ENCODE data around the gene GNGT2.

The GNGT2 gene

DNA sequence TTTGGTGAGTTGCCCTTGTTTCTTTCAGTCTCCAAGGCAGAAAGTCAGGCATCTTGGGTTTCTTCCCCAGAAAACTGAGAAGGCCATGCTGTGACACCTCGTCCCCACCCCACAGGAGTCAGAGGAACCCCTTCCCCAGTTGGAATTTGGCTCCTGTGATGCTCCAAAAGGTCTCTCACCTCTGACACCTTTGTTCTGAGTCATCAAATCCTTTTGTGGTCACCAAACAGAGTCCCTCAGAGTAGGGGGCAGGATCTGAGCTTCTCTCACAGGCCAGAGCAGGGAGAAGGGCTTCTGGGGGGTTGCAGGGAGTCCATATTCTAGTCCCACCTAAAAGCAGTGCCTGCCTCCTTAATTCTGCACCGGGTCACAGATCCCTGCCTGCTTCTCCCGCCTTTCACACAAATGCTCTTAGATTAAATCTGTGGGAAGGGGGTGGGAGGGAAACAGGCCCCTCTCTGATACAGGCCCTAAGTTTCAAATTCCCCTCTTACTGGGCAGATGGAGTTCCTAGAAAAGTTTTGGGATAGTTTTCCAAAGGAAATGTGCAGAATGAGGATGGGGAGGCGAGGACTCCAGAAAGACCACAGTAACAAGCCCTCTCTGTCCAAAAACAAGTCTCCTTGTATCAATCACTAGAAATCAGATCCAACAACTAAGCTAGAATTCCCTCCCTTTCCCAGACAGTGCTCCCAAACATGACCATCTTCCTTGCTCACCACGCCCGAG lies 18.9 kb upstream of the GNGT2 start:
- DNase-seq (ENCODE audit: low spot score) = no peak

DNA sequence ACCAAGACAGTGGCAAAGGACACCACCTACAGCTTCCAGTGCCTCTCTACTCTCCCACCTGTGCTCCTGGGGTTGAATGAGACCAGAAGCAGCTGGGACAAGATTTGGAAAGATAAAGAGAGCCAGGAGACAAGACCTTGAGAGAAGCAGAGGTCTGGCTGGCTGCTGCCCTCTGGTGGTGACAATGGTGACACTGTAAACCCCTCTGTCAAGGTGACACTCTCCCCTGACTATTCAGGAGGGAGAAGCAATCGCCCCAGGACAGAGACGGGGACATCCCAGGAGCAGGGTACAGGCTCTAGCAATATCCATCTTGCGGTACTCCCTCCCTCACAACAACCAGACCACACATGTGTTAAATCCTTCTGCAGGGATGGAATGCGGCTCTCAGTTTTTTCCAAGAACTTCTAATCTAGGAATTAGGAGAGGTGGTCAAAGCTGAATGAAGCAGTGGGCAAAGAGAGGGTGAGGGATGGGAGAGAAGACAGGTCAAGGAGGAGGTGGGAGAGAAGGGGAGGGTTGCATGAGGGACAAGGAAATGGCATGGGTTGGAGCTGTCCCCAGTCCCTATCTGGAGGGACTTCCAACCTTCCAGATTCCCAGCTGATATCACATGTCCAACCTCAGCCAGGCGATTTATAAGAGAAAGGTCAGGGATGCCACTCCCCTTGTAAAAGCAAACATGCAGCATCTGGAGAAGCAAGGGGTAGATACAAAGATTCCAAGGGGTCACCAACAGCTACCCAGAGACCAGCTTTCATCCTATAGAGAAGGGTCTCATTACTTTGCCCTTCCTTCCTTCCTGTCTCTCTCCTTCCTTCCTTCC lies 17.3 kb upstream of the GNGT2 start:
- DNase-seq (ENCODE audit: low spot score) = peak; percentile 38

DNA sequence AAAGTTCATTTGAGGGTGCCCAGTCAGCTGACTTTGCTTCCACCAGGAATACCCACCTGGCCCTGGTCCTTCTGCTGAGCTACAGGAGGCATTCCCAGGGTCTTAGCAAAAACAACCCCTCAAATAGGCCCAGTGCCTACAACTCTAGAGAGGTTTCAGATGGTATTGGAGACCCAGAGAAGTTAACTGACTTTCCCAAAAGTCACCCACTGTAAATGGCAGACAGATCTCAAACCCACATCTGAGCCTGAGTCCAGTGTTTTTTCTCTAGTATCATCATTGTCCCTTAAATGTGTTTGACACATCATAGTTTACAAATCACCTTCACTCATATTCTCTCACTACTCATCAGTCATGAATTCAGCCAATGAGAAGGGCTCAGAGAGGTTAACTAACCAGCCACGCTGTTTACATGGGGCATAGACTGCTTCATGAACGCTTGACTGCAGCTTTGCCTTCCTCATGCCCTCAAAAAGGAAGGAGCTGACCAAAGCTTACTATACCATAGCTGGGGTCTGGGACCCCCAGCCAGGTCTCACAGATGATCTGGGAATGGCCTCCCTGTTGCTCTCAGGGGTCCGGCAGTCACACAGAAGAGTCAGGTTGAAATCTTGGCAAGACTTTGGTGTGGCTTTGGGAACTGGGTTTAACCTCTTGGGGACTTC lies 16.5 kb upstream of the GNGT2 start:
- DNase-seq (ENCODE audit: low spot score) = no peak

DNA sequence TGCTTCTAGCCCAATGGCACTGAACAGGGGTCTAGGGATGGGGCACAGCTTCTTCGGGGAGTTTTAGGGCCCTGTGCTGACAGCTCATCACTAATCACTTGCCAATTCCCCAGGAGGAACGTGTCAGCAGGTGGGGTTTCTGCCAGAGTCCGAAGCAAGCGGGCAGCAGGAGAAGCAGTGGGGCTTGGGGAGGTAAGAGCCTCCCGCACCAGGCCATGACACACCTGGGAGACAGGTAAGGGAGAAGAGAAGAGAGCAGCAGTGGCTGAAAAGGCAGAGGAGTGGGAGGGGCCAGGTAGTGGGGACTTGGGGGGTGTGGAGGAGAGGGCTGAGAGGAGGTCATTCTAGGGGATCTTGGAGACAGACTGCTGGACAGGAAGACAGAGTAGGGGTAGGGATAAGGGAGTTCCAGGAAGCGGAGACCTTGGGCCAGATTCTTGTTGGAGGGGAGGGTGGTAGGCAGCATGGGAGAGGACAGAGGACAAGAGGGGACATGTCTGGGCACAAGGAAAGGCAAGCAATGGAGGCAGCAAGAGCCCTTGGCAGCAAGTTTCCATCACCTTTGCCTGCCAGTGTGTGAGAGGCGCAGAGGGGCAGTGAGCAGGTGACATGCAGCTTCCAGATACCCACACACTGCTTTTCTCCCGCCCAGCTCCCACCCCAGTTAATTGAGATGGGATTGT lies 15.3 kb upstream of the GNGT2 start:
- DNase-seq (ENCODE audit: low spot score) = no peak

DNA sequence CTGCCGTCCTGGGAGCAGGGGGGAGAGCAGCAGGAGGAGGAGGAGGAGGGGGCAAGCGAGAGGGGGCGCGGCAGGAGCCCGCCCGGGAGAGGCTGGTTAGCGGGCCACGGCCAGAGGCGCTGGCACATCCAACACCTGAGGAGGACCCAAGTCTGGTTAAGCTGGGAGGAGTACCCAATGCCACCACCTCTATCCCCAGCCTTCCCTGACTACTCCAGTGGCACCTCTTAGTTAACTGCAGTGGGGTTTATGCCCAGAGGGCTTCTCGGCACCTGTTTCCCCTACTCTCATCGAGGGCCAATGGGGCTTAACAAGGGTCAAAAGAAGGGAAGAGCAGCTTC lies 14.6 kb upstream of the GNGT2 start:
- no peak for DNase-seq (ENCODE audit: low spot score)

DNA sequence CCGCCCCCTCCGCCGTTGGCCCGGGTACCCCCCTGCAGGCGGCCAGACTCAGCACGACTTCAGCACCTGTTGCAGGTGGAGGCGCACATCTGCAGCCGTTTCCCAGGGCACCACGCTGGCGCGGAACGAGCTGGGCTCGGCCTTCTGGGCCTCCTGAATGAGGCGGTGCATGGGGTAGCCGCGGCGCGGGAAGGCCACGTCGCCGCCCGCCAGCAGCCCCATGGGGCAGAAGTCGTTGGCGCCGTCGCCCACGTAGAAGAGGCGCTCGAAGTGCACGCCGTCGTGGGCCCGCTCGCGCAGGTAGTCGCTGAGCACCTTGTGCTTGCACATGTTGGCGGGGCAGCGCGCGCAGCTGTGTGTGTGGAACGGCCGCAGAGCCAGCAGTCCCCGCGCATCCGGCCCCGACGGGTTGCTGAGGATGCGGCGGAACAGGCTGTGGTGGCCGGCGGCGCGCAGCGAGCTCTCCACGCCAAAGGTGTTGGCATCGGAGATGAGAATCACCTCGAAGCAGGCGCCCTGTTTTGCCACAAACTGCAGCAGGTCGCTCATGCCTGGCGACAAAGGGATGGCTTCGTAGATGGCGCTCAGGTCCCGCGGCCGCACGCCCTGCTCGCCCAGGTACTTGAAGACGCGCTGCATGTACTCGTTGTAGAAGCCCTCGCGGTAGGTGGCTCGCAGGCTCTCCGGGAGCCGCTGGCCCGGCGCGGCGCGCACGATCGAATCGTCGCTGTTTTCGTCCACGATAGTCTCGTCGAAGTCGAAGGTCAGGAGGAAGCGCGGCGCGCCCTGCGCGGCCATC lies 14.0 kb upstream of the GNGT2 start:
- DNase-seq (ENCODE audit: low spot score) = no peak

DNA sequence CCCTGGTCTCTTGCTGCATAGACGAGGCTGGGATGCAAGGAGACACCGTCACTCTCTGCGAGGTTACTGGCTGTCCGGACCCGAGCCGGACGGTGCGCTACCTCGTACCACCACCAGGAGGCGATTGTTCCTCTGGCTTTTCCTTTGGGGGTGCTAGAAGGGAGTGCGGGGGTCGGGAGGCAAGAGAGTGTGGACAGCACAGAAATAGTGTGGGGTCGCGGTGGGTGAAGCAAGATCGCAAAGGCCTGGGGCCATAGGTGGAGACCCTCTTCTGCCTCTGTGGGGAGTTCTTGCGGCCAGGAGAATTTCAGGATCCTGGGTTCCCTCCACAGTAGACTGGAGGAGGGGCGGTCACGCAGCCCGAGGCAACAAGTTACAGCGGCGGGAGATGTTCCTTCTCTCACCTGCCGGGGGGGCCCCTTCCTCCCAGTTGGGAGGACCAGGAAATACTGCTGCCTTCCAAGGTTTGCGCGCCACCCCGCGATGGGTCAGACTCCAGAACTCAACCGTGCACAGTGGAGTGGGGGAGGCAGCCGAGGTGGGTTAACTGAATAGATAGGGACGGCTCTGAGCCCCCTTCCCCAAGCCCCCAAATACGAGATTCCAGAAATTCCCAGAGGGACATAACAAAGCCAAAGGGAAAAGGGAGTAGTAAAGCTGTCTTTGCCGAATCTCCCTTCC lies 13.3 kb upstream of the GNGT2 start:
- DNase-seq (ENCODE audit: low spot score) = no peak

DNA sequence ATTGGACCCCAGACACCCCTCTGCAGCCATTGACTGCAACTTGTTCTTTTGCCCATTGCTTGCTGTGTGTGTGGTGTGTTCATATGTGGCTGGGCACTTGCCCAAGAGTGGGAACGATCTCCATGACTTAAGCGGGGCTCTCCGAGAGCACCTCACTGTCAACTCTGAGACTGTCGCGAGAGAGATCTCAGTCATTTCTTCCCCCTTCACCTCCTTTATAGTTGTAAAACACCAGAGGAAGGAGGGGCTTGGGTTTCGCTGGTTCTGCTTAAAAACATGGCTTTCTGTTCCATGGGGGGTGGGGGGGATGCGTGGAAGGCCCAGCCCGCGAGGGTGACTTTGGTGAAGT lies 12.8 kb upstream of the GNGT2 start:
- DNase-seq (ENCODE audit: low spot score) = no peak

DNA sequence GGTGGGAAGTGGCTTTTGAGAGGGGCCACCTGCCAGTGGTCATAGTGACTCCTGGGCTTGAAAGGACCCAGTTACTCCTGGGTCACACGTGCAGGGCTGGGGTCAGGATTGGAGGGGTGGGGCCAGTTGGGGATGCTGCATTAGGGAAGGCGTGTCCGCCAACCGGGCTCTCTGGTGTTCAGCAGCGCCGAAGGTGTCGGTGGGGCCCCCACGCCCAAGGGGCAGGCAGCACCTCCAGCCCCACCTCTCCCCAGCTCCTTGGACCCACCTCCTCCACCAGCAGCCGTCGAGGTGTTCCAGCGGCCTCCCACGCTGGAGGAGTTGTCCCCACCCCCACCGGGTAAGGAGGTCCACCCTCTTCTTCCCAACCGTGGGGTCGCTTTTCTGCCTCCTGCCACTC lies 9.6 kb upstream of the GNGT2 start:
- DNase-seq (ENCODE audit: low spot score) = no peak

DNA sequence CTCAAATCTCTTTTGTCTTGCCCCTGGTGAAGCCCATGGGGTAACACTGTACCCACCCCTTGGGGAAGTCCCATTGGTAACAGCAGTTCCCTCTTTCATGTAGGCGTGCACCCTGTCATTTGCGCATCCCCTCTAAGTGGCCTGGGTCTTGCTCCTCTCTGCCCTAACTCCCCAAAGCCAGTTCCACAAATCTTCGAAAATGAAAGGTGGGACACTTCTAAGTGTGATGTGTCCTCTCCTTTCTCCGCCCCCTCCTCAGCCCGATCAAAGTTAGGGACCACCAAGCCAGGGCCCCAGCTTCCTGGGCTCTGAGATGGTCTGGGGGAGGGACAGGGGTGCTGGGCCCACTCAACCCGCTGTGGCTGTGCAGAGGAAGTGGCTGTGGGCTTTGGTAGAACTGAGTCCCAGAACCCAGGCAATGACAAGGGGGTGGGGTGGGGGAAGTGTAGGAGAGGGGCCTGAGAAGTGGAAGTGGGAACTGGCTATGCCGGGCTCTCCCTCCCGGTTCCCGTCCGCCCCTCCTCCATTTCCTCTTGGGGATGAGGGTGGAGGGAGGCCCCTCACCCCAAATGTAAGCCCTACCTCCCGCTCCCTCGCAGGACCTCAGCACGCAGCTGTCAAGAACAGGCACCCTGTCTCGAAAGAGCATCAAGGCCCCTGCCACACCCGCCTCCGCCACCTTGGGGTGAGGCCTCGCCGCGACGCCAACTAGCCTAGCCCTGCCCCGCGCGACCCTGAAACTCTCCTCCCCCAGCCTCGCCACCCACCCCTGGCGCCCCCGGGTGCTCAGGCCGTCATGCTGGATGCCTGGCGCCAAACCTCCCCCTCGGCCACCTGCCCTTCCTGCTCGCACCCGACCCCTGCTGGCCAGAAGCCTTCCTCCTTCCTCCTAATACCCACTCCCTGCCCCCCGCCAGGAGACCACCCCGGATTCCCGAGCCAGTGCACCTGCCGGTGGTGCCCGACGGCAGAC lies 8.9 kb upstream of the GNGT2 start:
- DNase-seq (ENCODE audit: low spot score) = peak; percentile 35

DNA sequence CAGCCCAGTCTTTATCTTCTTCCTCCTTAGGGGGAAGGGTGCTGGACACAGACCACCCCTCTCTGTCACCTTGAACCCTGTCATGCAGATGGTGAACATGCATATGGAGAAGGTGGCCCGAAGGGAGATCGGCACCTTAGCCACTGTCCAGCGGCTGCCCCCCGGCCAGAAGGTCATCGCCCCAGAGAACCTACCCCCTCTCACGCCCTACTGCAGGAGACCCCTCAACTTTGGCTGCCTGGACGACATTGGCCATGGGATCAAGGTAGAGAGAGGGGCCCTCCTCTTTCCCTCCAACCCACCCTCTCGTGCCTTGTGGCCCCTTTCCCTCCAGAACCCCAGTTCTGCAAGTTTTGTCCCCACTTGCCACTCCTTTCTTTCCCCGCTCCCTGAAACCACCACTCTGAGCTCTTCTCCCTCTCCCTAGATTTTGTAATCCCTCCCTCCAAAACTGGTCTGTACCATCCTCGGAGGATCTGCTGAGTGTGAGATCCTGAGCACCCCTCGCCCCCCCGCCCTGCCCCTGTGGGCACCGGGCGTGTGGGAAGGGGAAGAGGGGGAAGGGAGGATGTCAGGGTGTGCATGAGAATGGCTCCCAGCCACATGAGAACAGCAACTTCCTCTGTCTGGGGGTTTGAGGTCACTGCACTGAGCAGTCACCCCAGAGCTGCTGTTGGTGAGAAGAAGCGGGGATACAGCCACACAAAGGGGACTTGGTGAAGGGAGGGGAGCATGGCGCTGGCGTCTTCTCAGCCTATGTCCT lies 7.5 kb upstream of the GNGT2 start:
- peak; percentile 66 for DNase-seq (ENCODE audit: low spot score)

DNA sequence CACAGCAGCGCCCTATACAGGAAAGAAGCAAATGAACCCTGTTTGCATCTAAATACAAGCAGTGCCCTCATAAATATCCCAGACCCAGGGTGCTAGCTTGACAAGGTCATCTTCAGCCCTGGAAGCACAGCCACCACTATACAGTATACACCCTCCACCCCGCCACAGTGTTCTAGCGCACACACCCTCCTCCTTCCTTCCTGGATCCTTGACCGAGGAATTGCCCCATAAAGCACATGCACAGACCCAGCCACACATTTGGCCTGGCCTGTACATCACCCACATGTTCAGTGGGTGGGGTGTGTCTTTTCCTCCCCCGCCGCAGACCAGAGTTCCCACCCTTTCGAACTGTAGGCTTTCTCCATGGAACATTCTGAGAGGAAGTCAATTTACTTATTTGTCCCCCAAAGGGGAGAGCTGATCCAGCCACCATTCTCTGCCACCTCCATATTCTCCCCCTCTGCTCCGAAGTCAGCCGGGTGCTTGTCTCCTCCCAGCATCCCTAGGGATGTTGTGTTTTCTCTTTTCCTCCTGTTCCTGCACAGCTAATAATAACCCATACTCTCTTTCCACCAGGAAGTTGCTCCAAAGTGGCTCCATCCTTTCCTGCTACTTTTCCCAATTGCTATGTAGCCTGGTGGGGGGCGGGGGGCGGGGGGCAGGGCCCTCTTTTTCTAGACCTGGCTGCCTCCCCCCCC lies 6.7 kb upstream of the GNGT2 start:
- DNase-seq (ENCODE audit: low spot score) = peak; percentile 38

DNA sequence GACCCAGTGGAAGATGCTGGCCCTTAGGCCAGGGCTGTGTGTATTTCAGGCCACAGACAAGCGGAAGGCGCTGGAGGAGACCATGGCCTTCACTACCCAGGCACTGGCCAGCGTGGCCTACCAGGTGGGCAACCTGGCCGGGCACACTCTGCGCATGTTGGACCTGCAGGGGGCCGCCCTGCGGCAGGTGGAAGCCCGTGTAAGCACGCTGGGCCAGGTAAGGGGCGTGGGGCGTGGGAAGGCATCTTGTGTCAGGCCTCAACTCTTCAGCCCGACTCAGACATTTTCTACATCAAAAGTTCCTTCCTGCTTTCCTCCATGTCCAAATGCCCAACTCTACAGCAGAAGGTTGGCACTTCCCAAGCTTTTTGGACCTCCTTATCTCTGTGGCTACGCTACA lies 6.1 kb upstream of the GNGT2 start:
- no peak for DNase-seq (ENCODE audit: low spot score)

DNA sequence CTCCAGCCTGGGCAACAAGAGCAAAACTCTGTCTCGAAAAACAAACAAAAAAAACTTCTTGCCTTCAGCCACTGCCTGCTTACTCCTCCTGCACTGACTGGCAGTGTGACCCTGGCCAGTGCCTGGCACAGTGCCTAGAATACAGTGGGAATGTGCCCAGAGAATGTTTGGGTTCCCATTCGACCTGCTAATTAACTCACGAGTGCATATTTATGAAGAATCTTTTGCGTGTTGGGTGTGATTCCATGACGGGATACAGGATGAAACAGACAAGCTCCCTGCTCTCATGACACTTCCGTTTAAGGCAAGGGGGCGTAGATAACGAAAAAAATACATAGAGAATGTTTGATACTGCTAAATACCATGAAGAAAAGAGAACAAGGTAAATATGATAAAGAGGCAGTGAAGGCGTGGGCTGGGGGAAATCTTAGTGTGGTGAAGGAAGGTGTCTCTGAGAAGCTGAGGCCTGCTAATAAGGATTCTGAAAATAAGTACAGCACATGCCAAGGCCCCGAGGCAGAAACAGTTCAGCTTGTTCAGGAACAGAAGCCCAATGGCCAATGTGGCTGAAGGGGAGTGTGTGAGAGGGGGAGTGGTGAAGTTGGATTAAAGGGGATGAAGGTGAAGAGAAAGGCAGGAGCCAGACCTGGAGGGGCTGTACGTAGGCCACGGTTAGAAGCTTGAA lies 4.4 kb upstream of the GNGT2 start:
- DNase-seq (ENCODE audit: low spot score) = no peak

DNA sequence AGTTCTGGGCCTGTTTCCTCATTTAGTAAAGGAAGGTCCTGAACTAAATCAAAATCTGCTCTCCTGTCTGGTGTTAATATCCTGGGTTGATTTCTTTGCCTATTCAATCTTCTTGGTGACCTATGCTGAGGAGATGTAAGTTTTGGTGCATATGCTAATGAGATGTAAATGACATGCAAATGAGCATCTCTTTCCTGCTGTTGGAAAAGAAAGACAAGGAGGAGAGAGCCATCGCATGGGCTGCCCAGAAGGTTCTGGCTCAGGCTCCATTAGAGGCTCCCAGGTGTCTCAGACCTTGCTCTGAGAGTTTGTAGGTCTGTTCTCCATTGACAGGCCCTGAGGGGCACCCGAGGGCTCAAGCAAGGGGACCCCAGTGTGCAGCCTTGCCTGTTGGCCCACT lies 3.5 kb upstream of the GNGT2 start:
- DNase-seq (ENCODE audit: low spot score) = no peak

DNA sequence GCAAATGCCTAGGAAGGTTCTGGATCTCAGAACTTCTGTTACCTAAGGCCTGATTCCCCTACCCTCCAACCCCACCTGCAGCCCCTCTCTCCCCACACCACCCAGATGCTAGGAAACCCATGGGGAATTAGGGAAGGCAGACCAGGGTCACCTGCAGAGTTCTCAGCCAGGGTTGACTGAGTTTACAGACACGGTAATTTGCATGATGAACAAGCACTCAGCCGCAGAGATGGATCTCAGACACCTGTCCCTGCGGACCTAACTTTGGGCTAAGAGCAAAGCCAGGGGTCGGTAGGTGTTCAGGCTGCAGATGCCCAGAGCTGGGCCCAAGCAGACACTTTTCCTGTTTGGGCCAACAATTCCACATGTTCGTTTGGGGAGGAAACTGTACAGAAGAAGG lies 3.0 kb upstream of the GNGT2 start:
- DNase-seq (ENCODE audit: low spot score) = no peak

DNA sequence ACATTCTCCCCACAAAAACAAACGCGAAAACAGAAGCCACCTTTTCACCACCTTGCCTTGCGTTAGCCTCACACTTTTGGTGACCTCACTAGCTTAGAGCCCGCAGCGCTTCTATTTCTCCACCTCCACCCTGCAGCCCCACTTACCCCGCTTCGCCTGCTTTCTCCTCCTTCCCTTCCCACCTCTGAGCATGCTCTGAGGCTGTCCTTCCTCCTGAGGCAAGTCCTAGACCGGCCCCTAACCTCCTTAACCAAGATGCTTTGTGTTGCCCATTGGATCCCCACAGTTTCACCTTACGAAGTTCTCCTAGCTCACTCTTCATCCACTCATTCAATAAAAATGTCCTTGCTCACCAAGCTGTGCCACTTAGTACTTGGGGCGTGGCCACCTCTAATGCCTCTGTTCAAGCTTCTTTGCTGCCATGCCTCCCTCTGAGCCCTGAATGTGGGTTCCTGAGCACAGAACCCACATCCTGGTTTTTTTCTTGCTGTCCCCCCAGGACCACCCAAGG lies 1.3 kb downstream of the GNGT2 start:
- no peak for DNase-seq (ENCODE audit: low spot score)

DNA sequence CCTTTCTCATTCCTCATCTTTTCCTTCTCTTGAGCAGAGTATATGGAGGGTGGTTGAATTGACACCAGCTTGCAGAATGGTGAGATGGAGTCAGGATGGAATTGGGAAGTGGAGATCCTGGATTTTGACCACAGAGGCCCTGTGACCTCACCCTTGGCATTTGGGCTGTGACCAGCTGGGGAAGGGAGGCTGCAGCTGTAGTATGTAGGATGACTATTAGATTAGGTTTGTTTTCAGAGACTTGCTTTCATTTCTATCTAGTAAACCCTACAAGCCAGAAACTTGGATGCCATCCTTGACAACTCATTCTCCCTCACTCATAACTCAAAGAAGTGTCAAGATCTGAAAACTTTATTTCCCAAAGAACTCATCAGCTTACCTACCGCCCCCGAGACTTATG lies 5.9 kb downstream of the GNGT2 start:
- no peak for DNase-seq (ENCODE audit: low spot score)
